WTC11 (cell line): ENCODE data around the gene DMRTA2. TPM values are rescaled to one million over a fixed set of nuclear protein-coding genes. Genes with fewer than 3 reads are reported as not detected.

Experiments used
- ATAC-seq: fragments of 200-7000 bp; cut with Tn5 transposase; 2 replicates; pipeline ENCODE4 v1.10.0; 2021; ENCODE audit warnings: mild to moderate bottlenecking, moderate library complexity
- CTCF ChIA-PET: fragments of 300-600 bp; sonication (Branson Sonifier 250); formaldehyde crosslinking; loops from one replicate; lab custom pipeline; 2021; ENCODE audit warnings: antibody characterized with exemption; lab: Charles Lee
- POLR2A ChIA-PET: fragments of 350-600 bp; sonication (Branson Sonifier 250); formaldehyde crosslinking; loops from one replicate; lab custom pipeline; 2021; ENCODE audit warnings: antibody characterized with exemption; lab: Charles Lee
- DNase-seq: peaks from one replicate; pipeline ENCODE4 v3.0.0; 2021; ENCODE audit warnings: low spot score
- H3K27ac Mint-ChIP-seq: 2 replicates; pipeline ENCODE4 v1.8.0; 2021; ENCODE audit warnings: mixed read lengths
- H3K27me3 Mint-ChIP-seq: 2 replicates; pipeline ENCODE4 v1.8.0; 2021; ENCODE audit warnings: low read depth, mild to moderate bottlenecking, moderate library complexity, mixed read lengths
- H3K36me3 Mint-ChIP-seq: 2 replicates; pipeline ENCODE4 v1.8.0; 2021; ENCODE audit warnings: mixed read lengths
- H3K4me1 Mint-ChIP-seq: 2 replicates; pipeline ENCODE4 v1.8.0; 2022; ENCODE audit warnings: mixed read lengths
- H3K4me3 Mint-ChIP-seq: 2 replicates; pipeline ENCODE4 v1.8.0; 2021; ENCODE audit warnings: mild to moderate bottlenecking, moderate library complexity, mixed read lengths
- H3K9me3 Mint-ChIP-seq: 2 replicates; pipeline ENCODE4 v1.8.0; 2021; ENCODE audit warnings: mixed read lengths
- ELF4 ChIP-seq: sonication (generic); formaldehyde crosslinking; IDR thresholded peaks from 2 replicates; pipeline ENCODE4 v1.8.1; 2022; ENCODE audit warnings: low read depth, mild to moderate bottlenecking, moderate library complexity, missing genetic modification reagents
- ESRRA ChIP-seq: sonication (generic); formaldehyde crosslinking; IDR thresholded peaks from 2 replicates; pipeline ENCODE4 v1.8.1; 2022; ENCODE audit warnings: mild to moderate bottlenecking, missing genetic modification reagents, borderline replicate concordance
- ETV6 ChIP-seq: sonication (generic); formaldehyde crosslinking; IDR thresholded peaks from 2 replicates; pipeline ENCODE4 v1.8.1; 2022; ENCODE audit warnings: mild to moderate bottlenecking, missing genetic modification reagents
- FOXJ3 ChIP-seq: sonication (generic); formaldehyde crosslinking; IDR thresholded peaks from 2 replicates; pipeline ENCODE4 v1.9.0; 2021; ENCODE audit warnings: missing genetic modification reagents, mild to moderate bottlenecking, borderline replicate concordance
- HMGA2 ChIP-seq: fragments of 250-450 bp; sonication (Bioruptor Pico); IDR thresholded peaks from 2 replicates; pipeline ENCODE4 v1.4.0; 2021; ENCODE audit warnings: mild to moderate bottlenecking, moderate library complexity
- JUN ChIP-seq: sonication (generic); formaldehyde crosslinking; IDR thresholded peaks from 2 replicates; pipeline ENCODE4 v1.8.0; 2023; ENCODE audit warnings: mild to moderate bottlenecking, missing genetic modification reagents
- NR1H2 ChIP-seq: sonication (generic); formaldehyde crosslinking; IDR thresholded peaks from 2 replicates; pipeline ENCODE4 v1.9.0; 2021; ENCODE audit warnings: mild to moderate bottlenecking, moderate library complexity, missing genetic modification reagents
- NR2C2 ChIP-seq: sonication (generic); formaldehyde crosslinking; IDR thresholded peaks from 2 replicates; pipeline ENCODE4 v1.8.0; 2022; ENCODE audit warnings: mild to moderate bottlenecking, missing genetic modification reagents
- RORB ChIP-seq: fragments of 250-450 bp; sonication (Bioruptor Pico); IDR thresholded peaks from 2 replicates; pipeline ENCODE4 v1.9.0; 2021; ENCODE audit warnings: mild to moderate bottlenecking
- SP1 ChIP-seq: sonication (generic); formaldehyde crosslinking; conservative IDR thresholded peaks from 2 replicates; pipeline ENCODE4 v1.8.1; 2022; ENCODE audit warnings: missing genetic modification reagents
- ZBTB21 ChIP-seq: sonication (generic); formaldehyde crosslinking; IDR thresholded peaks from 2 replicates; pipeline ENCODE4 v1.8.1; 2023; ENCODE audit warnings: mild to moderate bottlenecking, missing genetic modification reagents, borderline replicate concordance
- ZNF121 ChIP-seq: sonication (generic); formaldehyde crosslinking; IDR thresholded peaks from 2 replicates; pipeline ENCODE4 v1.8.0; 2023; ENCODE audit warnings: missing genetic modification reagents
- ZNF232 ChIP-seq: sonication (generic); formaldehyde crosslinking; IDR thresholded peaks from 2 replicates; pipeline ENCODE4 v1.8.0; 2022; ENCODE audit warnings: mild to moderate bottlenecking, missing genetic modification reagents
- ZNF317 ChIP-seq: sonication (generic); formaldehyde crosslinking; IDR thresholded peaks from 2 replicates; pipeline ENCODE4 v1.8.1; 2023; ENCODE audit warnings: low read depth, mild to moderate bottlenecking, moderate library complexity, missing genetic modification reagents, borderline replicate concordance
- ZNF396 ChIP-seq: fragments of 250-450 bp; sonication (Bioruptor Pico); IDR thresholded peaks from 2 replicates; pipeline ENCODE4 v1.8.0; 2021; ENCODE audit warnings: mild to moderate bottlenecking, moderate library complexity, borderline replicate concordance
- total RNA-seq: library from RNA; stranded (reverse); gene quantifications from 3 replicates; pipeline ENCODE4 v1.2.3, GENCODE V29; 2021
- TF ChIP-seq, protein P1 (sequence below): fragments of 200-600 bp; IDR thresholded peaks from 2 replicates; pipeline ENCODE4 v1.8.0; 2022; ENCODE audit warnings: antibody characterized with exemption
- TF ChIP-seq, protein P2 (sequence below): fragments of 250-450 bp; sonication (Bioruptor Pico); IDR thresholded peaks from 2 replicates; pipeline ENCODE4 v1.9.0; 2021; ENCODE audit warnings: mild to moderate bottlenecking
- TF ChIP-seq, protein P3 (sequence below): fragments of 250-450 bp; sonication (Bioruptor Pico); IDR thresholded peaks from 2 replicates; pipeline ENCODE4 v1.8.0; 2021; ENCODE audit warnings: mild to moderate bottlenecking
- TF ChIP-seq, protein P4 (sequence below): sonication (generic); formaldehyde crosslinking; IDR thresholded peaks from 2 replicates; pipeline ENCODE4 v1.8.0; 2022; ENCODE audit warnings: mild to moderate bottlenecking, missing genetic modification reagents
- TF ChIP-seq, protein P5 (sequence below): fragments of 250-450 bp; sonication (Bioruptor Pico); IDR thresholded peaks from 2 replicates; pipeline ENCODE4 v2.1.2; 2022; ENCODE audit warnings: mild to moderate bottlenecking, moderate library complexity
- TF ChIP-seq, protein P6 (sequence below): sonication (generic); formaldehyde crosslinking; IDR thresholded peaks from 2 replicates; pipeline ENCODE4 v1.8.0; 2023; ENCODE audit warnings: missing genetic modification reagents
- TF ChIP-seq, protein P7 (sequence below): sonication (generic); formaldehyde crosslinking; IDR thresholded peaks from 2 replicates; pipeline ENCODE4 v1.8.0; 2022; ENCODE audit warnings: mild to moderate bottlenecking, missing genetic modification reagents
- TF ChIP-seq, protein P8 (sequence below): fragments of 250-450 bp; sonication (Bioruptor Pico); IDR thresholded peaks from 2 replicates; pipeline ENCODE4 v1.9.0; 2021; ENCODE audit warnings: mild to moderate bottlenecking, borderline replicate concordance

DMRTA2 gene
- total RNA-seq, 1 experiment from 2014 or later: not detected

DNA sequence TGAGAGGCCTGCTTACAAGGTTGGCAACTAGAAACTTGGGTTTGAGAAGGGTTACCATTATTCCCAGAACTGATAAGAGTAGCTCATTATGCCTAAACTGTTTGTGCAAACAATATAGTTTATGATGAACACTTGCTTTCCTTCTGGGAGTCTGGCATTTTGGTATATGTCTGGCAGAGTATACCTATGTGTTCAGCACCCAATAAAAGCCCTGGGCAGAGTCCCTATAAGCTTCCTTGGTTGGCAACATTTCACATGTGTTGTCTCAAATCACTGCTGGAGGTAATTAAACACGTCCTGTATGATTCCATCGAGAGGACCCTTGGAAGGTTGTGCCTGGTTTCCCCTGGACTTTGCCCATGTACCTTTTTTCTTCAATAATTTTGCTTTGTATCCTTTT is 39.7 kb upstream of the DMRTA2 start:
- H3K4me3 Mint-ChIP-seq: no peak overlapping the region
- no peak for DNase-seq
- no peaks in the 10 kb centered on the region for H3K9me3 Mint-ChIP-seq
- no peaks in the 10 kb centered on the region for H3K36me3 Mint-ChIP-seq
- ChIA-PET POLR2A (no interaction called here), CTCF (no interaction called here)
- no peaks in the 10 kb centered on the region for H3K4me1 Mint-ChIP-seq
- H3K27ac Mint-ChIP-seq: no peak overlapping the region
- no peaks in the 10 kb centered on the region for H3K27me3 Mint-ChIP-seq
- TF ChIP-seq ZNF121: no peak
- TF ChIP-seq, protein P1, sequence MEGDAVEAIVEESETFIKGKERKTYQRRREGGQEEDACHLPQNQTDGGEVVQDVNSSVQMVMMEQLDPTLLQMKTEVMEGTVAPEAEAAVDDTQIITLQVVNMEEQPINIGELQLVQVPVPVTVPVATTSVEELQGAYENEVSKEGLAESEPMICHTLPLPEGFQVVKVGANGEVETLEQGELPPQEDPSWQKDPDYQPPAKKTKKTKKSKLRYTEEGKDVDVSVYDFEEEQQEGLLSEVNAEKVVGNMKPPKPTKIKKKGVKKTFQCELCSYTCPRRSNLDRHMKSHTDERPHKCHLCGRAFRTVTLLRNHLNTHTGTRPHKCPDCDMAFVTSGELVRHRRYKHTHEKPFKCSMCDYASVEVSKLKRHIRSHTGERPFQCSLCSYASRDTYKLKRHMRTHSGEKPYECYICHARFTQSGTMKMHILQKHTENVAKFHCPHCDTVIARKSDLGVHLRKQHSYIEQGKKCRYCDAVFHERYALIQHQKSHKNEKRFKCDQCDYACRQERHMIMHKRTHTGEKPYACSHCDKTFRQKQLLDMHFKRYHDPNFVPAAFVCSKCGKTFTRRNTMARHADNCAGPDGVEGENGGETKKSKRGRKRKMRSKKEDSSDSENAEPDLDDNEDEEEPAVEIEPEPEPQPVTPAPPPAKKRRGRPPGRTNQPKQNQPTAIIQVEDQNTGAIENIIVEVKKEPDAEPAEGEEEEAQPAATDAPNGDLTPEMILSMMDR: no peak
- TF ChIP-seq, protein P2, sequence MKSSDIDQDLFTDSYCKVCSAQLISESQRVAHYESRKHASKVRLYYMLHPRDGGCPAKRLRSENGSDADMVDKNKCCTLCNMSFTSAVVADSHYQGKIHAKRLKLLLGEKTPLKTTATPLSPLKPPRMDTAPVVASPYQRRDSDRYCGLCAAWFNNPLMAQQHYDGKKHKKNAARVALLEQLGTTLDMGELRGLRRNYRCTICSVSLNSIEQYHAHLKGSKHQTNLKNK (CRISPR knock-in tag): no peak
- TF ChIP-seq, protein P3, sequence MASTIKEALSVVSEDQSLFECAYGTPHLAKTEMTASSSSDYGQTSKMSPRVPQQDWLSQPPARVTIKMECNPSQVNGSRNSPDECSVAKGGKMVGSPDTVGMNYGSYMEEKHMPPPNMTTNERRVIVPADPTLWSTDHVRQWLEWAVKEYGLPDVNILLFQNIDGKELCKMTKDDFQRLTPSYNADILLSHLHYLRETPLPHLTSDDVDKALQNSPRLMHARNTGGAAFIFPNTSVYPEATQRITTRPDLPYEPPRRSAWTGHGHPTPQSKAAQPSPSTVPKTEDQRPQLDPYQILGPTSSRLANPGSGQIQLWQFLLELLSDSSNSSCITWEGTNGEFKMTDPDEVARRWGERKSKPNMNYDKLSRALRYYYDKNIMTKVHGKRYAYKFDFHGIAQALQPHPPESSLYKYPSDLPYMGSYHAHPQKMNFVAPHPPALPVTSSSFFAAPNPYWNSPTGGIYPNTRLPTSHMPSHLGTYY: no peak
- no peak for TF ChIP-seq SP1
- TF ChIP-seq, protein P4, sequence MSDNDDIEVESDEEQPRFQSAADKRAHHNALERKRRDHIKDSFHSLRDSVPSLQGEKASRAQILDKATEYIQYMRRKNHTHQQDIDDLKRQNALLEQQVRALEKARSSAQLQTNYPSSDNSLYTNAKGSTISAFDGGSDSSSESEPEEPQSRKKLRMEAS: no peak
- TF ChIP-seq NR1H2 (CRISPR knock-in tag): no peak
- no peak for TF ChIP-seq ZNF232 (CRISPR knock-in tag)
- TF ChIP-seq ETV6 (CRISPR knock-in tag): no peak
- TF ChIP-seq, protein P5, sequence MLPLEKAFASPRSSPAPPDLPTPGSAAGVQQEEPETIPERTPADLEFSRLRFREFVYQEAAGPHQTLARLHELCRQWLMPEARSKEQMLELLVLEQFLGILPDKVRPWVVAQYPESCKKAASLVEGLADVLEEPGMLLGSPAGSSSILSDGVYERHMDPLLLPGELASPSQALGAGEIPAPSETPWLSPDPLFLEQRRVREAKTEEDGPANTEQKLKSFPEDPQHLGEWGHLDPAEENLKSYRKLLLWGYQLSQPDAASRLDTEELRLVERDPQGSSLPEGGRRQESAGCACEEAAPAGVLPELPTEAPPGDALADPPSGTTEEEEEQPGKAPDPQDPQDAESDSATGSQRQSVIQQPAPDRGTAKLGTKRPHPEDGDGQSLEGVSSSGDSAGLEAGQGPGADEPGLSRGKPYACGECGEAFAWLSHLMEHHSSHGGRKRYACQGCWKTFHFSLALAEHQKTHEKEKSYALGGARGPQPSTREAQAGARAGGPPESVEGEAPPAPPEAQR: no peak
- TF ChIP-seq JUN (CRISPR knock-in tag): no peak
- no peak for TF ChIP-seq ESRRA (CRISPR knock-in tag)
- no peak for TF ChIP-seq RORB (CRISPR knock-in tag)
- no peak for TF ChIP-seq ZBTB21
- no peak for TF ChIP-seq ELF4 (CRISPR knock-in tag)
- no peak for TF ChIP-seq ZNF317
- no peak for TF ChIP-seq NR2C2 (CRISPR knock-in tag)
- no peak for TF ChIP-seq ZNF396
- ATAC-seq: no peak

DNA sequence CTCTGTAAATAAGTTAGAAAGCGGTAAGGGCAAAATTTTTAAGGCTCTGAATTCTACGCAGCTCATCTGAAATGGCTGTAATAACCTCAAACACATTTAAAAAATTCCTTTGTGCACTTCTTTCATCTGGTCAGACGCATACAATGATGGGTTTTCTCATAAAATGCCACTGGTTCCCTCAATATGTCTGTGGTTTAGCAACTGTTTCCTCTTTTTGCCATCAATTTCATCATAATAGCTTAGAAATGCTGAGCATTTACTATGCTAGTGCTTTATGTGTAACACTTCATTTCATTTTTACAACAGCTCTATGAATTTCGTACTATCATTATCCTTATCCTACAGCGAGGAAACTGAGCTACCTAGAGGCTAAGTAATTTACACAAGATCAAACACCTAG is 35.3 kb upstream of the DMRTA2 start:
- CTCF ChIA-PET: interaction anchor here (1.3 to 1.4 kb wide), 2 partner anchors 17 to 146 kb away, joined by 3 to 4 read pairs; no protein-coding TSS in a partner anchor
- H3K27ac Mint-ChIP-seq: no peak overlapping the region
- TF ChIP-seq, protein P6, sequence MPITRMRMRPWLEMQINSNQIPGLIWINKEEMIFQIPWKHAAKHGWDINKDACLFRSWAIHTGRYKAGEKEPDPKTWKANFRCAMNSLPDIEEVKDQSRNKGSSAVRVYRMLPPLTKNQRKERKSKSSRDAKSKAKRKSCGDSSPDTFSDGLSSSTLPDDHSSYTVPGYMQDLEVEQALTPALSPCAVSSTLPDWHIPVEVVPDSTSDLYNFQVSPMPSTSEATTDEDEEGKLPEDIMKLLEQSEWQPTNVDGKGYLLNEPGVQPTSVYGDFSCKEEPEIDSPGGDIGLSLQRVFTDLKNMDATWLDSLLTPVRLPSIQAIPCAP (CRISPR knock-in tag): no peak
- TF ChIP-seq, protein P7, sequence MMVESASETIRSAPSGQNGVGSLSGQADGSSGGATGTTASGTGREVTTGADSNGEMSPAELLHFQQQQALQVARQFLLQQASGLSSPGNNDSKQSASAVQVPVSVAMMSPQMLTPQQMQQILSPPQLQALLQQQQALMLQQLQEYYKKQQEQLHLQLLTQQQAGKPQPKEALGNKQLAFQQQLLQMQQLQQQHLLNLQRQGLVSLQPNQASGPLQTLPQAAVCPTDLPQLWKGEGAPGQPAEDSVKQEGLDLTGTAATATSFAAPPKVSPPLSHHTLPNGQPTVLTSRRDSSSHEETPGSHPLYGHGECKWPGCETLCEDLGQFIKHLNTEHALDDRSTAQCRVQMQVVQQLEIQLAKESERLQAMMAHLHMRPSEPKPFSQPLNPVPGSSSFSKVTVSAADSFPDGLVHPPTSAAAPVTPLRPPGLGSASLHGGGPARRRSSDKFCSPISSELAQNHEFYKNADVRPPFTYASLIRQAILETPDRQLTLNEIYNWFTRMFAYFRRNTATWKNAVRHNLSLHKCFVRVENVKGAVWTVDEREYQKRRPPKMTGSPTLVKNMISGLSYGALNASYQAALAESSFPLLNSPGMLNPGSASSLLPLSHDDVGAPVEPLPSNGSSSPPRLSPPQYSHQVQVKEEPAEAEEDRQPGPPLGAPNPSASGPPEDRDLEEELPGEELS (CRISPR knock-in tag): no peak
- TF ChIP-seq HMGA2 (CRISPR knock-in tag) (no peak), FOXJ3 (no peak), ELF4 (CRISPR knock-in tag) (no peak)
- TF ChIP-seq, protein P8, sequence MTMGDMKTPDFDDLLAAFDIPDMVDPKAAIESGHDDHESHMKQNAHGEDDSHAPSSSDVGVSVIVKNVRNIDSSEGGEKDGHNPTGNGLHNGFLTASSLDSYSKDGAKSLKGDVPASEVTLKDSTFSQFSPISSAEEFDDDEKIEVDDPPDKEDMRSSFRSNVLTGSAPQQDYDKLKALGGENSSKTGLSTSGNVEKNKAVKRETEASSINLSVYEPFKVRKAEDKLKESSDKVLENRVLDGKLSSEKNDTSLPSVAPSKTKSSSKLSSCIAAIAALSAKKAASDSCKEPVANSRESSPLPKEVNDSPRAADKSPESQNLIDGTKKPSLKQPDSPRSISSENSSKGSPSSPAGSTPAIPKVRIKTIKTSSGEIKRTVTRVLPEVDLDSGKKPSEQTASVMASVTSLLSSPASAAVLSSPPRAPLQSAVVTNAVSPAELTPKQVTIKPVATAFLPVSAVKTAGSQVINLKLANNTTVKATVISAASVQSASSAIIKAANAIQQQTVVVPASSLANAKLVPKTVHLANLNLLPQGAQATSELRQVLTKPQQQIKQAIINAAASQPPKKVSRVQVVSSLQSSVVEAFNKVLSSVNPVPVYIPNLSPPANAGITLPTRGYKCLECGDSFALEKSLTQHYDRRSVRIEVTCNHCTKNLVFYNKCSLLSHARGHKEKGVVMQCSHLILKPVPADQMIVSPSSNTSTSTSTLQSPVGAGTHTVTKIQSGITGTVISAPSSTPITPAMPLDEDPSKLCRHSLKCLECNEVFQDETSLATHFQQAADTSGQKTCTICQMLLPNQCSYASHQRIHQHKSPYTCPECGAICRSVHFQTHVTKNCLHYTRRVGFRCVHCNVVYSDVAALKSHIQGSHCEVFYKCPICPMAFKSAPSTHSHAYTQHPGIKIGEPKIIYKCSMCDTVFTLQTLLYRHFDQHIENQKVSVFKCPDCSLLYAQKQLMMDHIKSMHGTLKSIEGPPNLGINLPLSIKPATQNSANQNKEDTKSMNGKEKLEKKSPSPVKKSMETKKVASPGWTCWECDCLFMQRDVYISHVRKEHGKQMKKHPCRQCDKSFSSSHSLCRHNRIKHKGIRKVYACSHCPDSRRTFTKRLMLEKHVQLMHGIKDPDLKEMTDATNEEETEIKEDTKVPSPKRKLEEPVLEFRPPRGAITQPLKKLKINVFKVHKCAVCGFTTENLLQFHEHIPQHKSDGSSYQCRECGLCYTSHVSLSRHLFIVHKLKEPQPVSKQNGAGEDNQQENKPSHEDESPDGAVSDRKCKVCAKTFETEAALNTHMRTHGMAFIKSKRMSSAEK: no peak

More for the DNA sequence above, 35.3 kb upstream of the DMRTA2 start:
- Mint-ChIP-seq H3K9me3 (no peaks in the 10 kb centered on the region), H3K4me1 (peaks cover under 1% of the 10 kb centered on the region; the same call in 1 of the 2 replicates), H3K36me3 (no peaks in the 10 kb centered on the region), H3K27me3 (no peaks in the 10 kb centered on the region), H3K4me3 (no peak overlapping the region)
- POLR2A ChIA-PET: no interaction called here
- no peak for DNase-seq
- ATAC-seq: no peak
